HFFc6 (cell line): ENCODE data around the gene TSGA10IP. TPM values are rescaled to one million over a fixed set of nuclear protein-coding genes. Genes with fewer than 3 reads are reported as not detected.
A peak's percentile ranks its signal among the peaks of the same experiment; 100 is the strongest.

Source experiments
- DNase-seq: peaks from one replicate; pipeline ENCODE4 v3.0.0-alpha.2; 2018
- H3K27ac Mint-ChIP-seq: 2 replicates; pipeline ENCODE4 v1.8.0; 2020; ENCODE audit warnings: mild to moderate bottlenecking, mixed read lengths
- H3K27me3 Mint-ChIP-seq: 2 replicates; pipeline ENCODE4 v1.8.0; 2021; ENCODE audit warnings: mild to moderate bottlenecking, moderate library complexity, mixed read lengths; ENCODE audit not compliant: insufficient read depth
- H3K36me3 Mint-ChIP-seq: 2 replicates; pipeline ENCODE4 v1.8.0; 2021; ENCODE audit warnings: low read depth, mixed read lengths
- H3K4me1 Mint-ChIP-seq: 2 replicates; pipeline ENCODE4 v1.8.0; 2020; ENCODE audit warnings: low read depth, mixed read lengths
- H3K4me3 Mint-ChIP-seq: 2 replicates; pipeline ENCODE4 v1.8.0; 2020; ENCODE audit warnings: mild to moderate bottlenecking, moderate library complexity, mixed read lengths
- H3K9me3 Mint-ChIP-seq: 2 replicates; pipeline ENCODE4 v1.8.0; 2020; ENCODE audit warnings: mild to moderate bottlenecking, mixed read lengths
- CTCF ChIP-seq: fragments of 200-600 bp; sonication (generic); IDR thresholded peaks from 2 replicates; pipeline ENCODE4 v1.5.0; 2021; ENCODE audit warnings: antibody characterized with exemption, mild to moderate bottlenecking
- total RNA-seq, 6 experiments: library from RNA; stranded (reverse); fragmentation: NEBNext Ultra II Directional; extraction: Animal tissue kit (Norgen Biotek cat#: 25700); gene quantifications; 2 replicates in 1 of 6; 3 replicates in 5 of 6; pipeline ENCODE4 v1.2.3, GENCODE V29; 2021

The TSGA10IP gene
- total RNA-seq, 6 experiments from 2014 or later = 0.23 TPM; not detected in 5

GRCh38 chr11:65973439-65974110, 28.3 kb downstream of the TSGA10IP start:
- Mint-ChIP-seq H3K9me3 (no peaks in the 10 kb centered on the region), H3K4me1 (peaks cover 17% of the 10 kb centered on the region), H3K27ac (no peak overlapping the region; the same call in 1 of the 2 replicates), H3K36me3 (peaks cover 37% of the 10 kb centered on the region), H3K27me3 (no peaks in the 10 kb centered on the region; the same call in 1 of the 2 replicates), H3K4me3 (no peak overlapping the region)
- DNase-seq = peak; percentile 41
- TF ChIP-seq CTCF = no peak

GRCh38 chr11:65975771-65976170, 30.5 kb downstream of the TSGA10IP start:
- Mint-ChIP-seq H3K4me3 (no peak overlapping the region), H3K27me3 (peaks cover 2% of the 10 kb centered on the region), H3K36me3 (peaks cover 38% of the 10 kb centered on the region), H3K27ac (no peak overlapping the region), H3K4me1 (peaks cover 17% of the 10 kb centered on the region), H3K9me3 (no peaks in the 10 kb centered on the region)
- DNase-seq = no peak
- TF ChIP-seq CTCF = no peak

- Mint-ChIP-seq H3K4me1 (peaks cover 17% of the 10 kb centered on the region), H3K27ac (no peak overlapping the region), H3K4me3 (no peak overlapping the region), H3K36me3 (peaks cover 38% of the 10 kb centered on the region), H3K27me3 (peaks cover 2% of the 10 kb centered on the region), H3K9me3 (no peaks in the 10 kb centered on the region)
- no peak for TF ChIP-seq CTCF
- DNase-seq = no peak
Observed at GRCh38 chr11:65976216-65977176, 31.2 kb downstream of the TSGA10IP start.

- no peak for TF ChIP-seq CTCF
- peaks cover 32% of the 10 kb centered on the region for H3K36me3 Mint-ChIP-seq
- no peak overlapping the region for H3K4me3 Mint-ChIP-seq
- no peak overlapping the region for H3K27ac Mint-ChIP-seq
- peaks cover 10% of the 10 kb centered on the region for H3K4me1 Mint-ChIP-seq
- peaks cover 2% of the 10 kb centered on the region for H3K27me3 Mint-ChIP-seq
- no peaks in the 10 kb centered on the region for H3K9me3 Mint-ChIP-seq
- DNase-seq = no peak
Observed at GRCh38 chr11:65977621-65978390, 32.5 kb downstream of the TSGA10IP start.

GRCh38 chr11:65978391-65979238, 33.3 kb downstream of the TSGA10IP start:
- Mint-ChIP-seq H3K9me3 (no peaks in the 10 kb centered on the region), H3K4me1 (peaks cover 2% of the 10 kb centered on the region), H3K27ac (no peak overlapping the region), H3K27me3 (peaks cover 2% of the 10 kb centered on the region), H3K4me3 (no peak overlapping the region), H3K36me3 (peaks cover 25% of the 10 kb centered on the region)
- TF ChIP-seq CTCF = no peak
- no peak for DNase-seq
